HT1080 (cell line): ENCODE data around the gene CHDH. TPM values are rescaled to one million over a fixed set of nuclear protein-coding genes. Genes with fewer than 3 reads are reported as not detected.
A peak's percentile ranks its signal among the peaks of the same experiment; 100 is the strongest.

Source experiments
- DNase-seq: peaks from one replicate; pipeline ENCODE4 v3.0.0-alpha.2; 2015; ENCODE audit warnings: low read depth
- total RNA-seq: library from RNA; depleted of rRNA; stranded (reverse); fragments of >200 nt; shearing (Covaris generic); gene quantifications from 2 replicates; pipeline ENCODE4 v1.2.3, GENCODE V29; 2014

Gene CHDH
- total RNA-seq, 1 experiment from 2014 or later: not detected

DNA sequence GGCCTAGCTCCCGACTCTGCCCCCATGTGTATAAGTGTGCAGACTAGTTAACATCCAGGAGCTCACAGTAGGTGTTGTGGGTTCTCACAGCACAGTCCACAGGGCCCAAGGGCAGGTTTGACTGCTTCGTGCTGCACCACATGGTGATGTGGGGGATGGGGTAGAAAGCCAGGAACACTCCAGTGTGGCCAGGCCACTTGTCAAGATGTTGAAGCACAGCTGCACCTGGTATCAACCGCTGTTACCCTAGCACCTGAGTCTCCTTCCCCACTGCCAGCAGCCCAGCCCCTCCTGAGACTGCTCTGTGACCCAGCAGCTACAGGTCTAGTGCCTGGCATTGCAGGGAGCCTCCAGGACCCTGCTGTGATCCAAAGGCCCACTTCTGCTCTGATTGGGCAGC lies 53.4 kb downstream of the CHDH start:
- no peak for DNase-seq

DNA sequence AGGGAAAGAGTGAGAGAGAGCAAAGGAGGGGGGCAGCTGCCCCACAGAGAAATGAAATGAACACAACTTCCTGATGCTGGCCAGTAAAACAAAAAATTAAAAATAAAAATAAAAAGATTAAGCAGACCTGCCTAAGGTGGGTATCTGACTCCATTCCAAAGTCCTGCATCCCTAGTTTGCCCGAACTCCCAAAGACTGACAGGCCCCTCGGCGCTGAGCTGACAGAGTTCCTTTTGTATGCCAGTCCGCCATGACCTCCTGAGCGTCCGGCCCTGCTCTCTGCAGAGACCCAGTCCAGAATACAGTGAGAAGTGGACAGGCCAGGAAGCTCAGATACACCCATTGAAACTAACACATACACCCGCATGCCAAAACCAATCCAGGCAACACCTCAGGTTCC lies 54.9 kb downstream of the CHDH start:
- no peak for DNase-seq

GRCh38 chr3:53790470-53790869 lies 55.7 kb downstream of the CHDH start:
- no peak for DNase-seq

GRCh38 chr3:53789459-53789858 lies 56.8 kb downstream of the CHDH start:
- DNase-seq: no peak

- no peak for DNase-seq
These were observed 58.2 kb downstream of the CHDH start for GRCh38 chr3:53788038-53788437.

GRCh38 chr3:53787016-53787415 lies 59.2 kb downstream of the CHDH start:
- no peak for DNase-seq

GRCh38 chr3:53780806-53781205 lies 65.4 kb downstream of the CHDH start:
- DNase-seq: no peak

- no peak for DNase-seq
These were observed 66.0 kb downstream of the CHDH start for GRCh38 chr3:53780171-53780570.

DNA sequence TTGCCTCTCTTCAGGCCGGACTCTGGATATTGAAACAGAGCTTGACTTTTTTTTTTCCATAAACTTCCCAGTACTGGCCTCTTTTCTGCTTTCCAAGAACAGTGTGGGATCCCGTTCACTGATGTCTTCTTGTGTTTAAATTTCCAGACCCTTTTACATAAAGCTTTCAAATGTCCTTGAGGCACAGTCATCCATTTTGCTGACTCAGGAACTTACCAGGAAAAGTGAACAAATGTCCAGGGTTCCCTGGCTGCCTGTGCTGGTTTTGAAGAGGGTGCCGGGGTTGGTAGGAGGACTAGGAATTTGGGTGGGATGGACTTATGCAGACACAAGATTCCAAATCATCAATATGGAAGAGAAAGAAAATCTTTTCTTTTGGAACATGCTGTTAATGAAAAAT lies 68.1 kb downstream of the CHDH start:
- DNase-seq: no peak

- no peak for DNase-seq
These were observed 68.8 kb downstream of the CHDH start for GRCh38 chr3:53777468-53777867.

DNA sequence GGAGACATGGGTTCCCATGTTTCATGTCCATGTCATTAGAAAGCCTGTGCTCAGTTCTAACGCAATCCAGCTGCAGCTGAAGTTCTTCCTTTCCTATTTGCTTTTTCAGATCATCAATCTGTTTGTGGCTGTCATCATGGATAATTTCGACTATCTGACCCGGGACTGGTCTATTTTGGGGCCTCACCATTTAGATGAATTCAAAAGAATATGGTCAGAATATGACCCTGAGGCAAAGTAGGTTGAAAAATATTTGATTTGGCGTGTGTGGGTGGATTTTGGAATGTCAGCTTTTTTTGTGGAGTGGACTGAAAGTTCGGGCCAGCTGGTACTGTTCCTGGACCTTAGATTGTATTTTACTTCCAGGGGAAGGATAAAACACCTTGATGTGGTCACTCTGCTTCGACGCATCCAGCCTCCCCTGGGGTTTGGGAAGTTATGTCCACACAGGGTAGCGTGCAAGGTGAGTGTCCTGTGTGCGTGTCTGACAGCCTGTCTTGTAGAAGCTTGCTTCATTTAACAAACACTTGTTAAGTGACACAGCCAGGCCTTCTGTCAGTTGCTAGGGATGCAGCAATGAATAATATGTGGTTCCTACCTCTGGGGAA lies 69.6 kb downstream of the CHDH start:
- no peak for DNase-seq

GRCh38 chr3:53775834-53776251 lies 70.4 kb downstream of the CHDH start:
- DNase-seq: no peak

- no peak for DNase-seq
These were observed 71.2 kb downstream of the CHDH start for GRCh38 chr3:53775018-53775417.

DNA sequence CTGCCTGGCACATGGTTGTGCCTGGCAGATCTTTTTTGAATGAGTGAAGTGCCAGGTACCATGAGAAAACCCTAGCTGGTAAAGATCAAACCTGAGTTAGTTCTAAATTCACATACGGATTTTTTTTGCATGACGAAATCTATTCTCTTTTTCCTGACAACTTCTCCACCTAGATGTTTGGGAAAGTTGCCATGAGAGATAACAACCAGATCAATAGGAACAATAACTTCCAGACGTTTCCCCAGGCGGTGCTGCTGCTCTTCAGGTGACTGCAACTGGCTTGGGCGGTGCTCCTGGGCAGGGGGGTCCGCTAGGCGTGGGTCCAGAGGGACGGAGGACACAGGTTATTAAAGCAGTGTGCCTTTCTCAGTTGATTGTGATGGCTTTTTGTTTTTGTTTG lies 71.8 kb downstream of the CHDH start:
- no peak for DNase-seq

- DNase-seq: peak; percentile 11
These were observed 72.4 kb downstream of the CHDH start for GRCh38 chr3:53773611-53774368.

DNA sequence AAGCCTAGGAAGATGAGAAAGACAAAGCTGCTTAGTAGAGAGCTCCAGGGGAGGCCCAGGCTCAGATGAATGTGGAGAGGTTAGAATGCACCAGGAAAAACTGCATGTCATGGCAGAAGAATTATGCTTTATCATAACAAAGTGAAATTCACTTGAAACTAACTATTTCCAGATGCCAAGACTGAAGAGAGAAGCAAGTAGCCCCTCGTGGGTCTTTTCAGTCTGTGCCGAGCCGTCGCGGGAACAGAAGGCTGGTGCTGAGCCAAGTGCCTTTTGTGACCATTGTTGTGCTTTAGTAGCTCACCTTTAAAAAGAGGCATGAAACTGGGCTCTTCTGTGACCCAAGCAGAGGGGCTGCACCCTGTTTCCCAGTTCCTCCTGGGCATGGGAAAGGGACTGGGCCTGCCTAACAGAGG lies 73.2 kb downstream of the CHDH start:
- DNase-seq: no peak

DNA sequence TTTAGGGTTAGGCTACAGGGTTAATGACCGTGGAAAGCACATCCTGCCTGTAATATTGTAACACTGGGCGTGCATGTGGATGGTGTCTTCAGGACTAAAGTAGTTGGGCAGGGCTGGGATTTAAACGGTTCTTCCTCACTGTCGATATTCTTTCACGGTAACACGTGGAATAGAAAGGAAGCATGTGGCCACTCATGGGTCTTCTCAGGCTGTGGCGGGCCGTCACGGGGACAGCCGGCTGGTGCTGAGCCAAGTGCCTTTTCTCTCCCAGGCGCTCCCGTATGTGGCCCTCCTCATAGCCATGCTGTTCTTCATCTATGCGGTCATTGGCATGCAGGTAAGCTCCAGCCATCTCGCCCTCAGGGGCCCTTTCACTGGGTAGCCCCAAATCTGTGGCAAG lies 73.7 kb downstream of the CHDH start:
- no peak for DNase-seq

GRCh38 chr3:53768478-53769459 lies 77.5 kb downstream of the CHDH start:
- DNase-seq: no peak

GRCh38 chr3:53766706-53767105 lies 79.5 kb downstream of the CHDH start:
- no peak for DNase-seq

DNA sequence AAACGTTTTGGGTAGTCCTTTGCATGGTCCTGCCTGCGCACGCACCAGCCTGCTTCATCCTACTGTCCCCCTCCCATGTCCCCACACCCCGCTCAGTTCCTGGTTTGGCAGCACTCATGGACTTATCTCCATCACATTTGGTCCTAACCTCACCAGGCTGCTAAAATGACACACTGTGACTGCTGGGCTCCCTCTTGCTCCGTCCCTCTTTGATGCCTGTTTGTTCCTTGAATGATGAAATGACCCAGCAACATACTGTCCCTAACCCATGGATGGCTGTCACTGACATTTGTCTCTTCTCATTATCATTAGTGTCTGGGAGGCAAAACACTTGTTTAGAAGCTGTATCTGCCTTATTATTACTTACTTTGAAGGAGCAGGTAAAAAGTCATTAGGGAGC lies 80.5 kb downstream of the CHDH start:
- DNase-seq: no peak

GRCh38 chr3:53764026-53764775 lies 82.0 kb downstream of the CHDH start:
- no peak for DNase-seq
